ENCODE results near the gene POC1A.

POC1A gene

DNA sequence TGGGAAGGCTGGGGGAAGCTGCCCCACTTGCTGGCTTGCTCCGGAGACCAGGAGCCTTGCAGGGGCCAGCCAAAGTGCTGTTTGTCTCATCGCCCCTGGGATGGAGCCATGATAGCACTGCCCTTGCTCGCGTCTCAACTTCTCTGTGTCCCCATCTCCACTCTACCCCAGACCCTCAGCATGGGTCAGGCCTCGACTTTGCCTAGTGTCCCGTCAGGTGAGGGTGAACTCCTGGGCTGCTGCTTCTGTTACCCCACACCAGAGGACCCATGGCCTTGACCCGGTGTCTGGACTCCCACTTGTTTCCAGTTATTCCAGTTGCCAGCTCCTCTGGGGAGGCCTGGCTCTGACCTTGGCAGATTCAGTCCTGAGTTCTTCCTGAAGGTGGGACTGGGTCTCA, 61.3 kb downstream of the POC1A start:
- H3K27ac ChIP-seq (ENCODE audit: low read length): no peak overlapping the region
- no peaks in the 10 kb centered on the region for H4K20me1 ChIP-seq (ENCODE audit: insufficient read depth, low read length)
- H3K4me2 ChIP-seq (ENCODE audit: low read length): no peak overlapping the region
- H3K9me3 ChIP-seq (ENCODE audit: insufficient read depth, low read length): no peaks in the 10 kb centered on the region
- H3K9ac ChIP-seq (ENCODE audit: low read length): no peak overlapping the region
- H3K79me2 ChIP-seq (ENCODE audit: low read length): no peaks in the 10 kb centered on the region
- no peaks in the 10 kb centered on the region for H3K27me3 ChIP-seq (ENCODE audit: low read depth, low read length)
- peaks cover 10% of the 10 kb centered on the region for H3K36me3 ChIP-seq (replicated peaks; ENCODE audit: low read depth, low read length)
- H3K4me1 ChIP-seq (ENCODE audit: low read length): no peaks in the 10 kb centered on the region
- H3K4me3 ChIP-seq (ENCODE audit: low read length): no peak overlapping the region
- TF ChIP-seq, protein P1, sequence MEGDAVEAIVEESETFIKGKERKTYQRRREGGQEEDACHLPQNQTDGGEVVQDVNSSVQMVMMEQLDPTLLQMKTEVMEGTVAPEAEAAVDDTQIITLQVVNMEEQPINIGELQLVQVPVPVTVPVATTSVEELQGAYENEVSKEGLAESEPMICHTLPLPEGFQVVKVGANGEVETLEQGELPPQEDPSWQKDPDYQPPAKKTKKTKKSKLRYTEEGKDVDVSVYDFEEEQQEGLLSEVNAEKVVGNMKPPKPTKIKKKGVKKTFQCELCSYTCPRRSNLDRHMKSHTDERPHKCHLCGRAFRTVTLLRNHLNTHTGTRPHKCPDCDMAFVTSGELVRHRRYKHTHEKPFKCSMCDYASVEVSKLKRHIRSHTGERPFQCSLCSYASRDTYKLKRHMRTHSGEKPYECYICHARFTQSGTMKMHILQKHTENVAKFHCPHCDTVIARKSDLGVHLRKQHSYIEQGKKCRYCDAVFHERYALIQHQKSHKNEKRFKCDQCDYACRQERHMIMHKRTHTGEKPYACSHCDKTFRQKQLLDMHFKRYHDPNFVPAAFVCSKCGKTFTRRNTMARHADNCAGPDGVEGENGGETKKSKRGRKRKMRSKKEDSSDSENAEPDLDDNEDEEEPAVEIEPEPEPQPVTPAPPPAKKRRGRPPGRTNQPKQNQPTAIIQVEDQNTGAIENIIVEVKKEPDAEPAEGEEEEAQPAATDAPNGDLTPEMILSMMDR (IDR thresholded peaks at IDR 0.05; ENCODE audit: low read depth, low read length): no peak
- no peak for TF ChIP-seq EZH2phosphoT487 (IDR thresholded peaks at IDR 0.05; ENCODE audit: low read depth)
- no peak overlapping the region for H2AFZ ChIP-seq (ENCODE audit: low read depth, low read length)

DNA sequence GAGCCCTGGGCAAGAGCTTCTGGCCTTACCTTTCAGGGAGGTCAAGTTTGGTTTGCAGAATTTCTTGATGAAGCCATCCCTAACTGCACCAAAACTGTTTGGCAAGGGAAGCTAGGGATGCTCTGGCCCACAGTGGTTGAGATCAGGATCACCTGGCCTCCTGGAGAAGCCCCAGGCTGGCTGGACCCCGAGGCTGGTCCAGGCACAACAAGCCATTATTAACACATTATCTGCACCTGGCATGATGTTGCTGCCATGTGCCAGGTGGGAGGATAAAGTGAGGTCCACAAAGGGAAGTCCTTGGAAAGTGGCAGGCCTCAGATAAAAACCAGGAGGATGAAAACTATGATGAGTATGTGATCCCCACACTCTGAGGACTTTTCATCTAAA, 62.0 kb downstream of the POC1A start:
- H3K36me3 ChIP-seq (replicated peaks; ENCODE audit: low read depth, low read length): peaks cover 6% of the 10 kb centered on the region
- no peak overlapping the region for H3K9ac ChIP-seq (ENCODE audit: low read length)
- no peaks in the 10 kb centered on the region for H3K27me3 ChIP-seq (ENCODE audit: low read depth, low read length)
- H4K20me1 ChIP-seq (ENCODE audit: insufficient read depth, low read length): no peaks in the 10 kb centered on the region
- H3K4me2 ChIP-seq (ENCODE audit: low read length): no peak overlapping the region
- TF ChIP-seq, protein P1 (IDR thresholded peaks at IDR 0.05; ENCODE audit: low read depth, low read length): no peak
- no peak for TF ChIP-seq EZH2phosphoT487 (IDR thresholded peaks at IDR 0.05; ENCODE audit: low read depth)
- no peaks in the 10 kb centered on the region for H3K9me3 ChIP-seq (ENCODE audit: insufficient read depth, low read length)
- H3K4me1 ChIP-seq (ENCODE audit: low read length): no peaks in the 10 kb centered on the region
- no peak overlapping the region for H3K4me3 ChIP-seq (ENCODE audit: low read length)
- no peak overlapping the region for H3K27ac ChIP-seq (ENCODE audit: low read length)
- no peaks in the 10 kb centered on the region for H3K79me2 ChIP-seq (ENCODE audit: low read length)
- H2AFZ ChIP-seq (ENCODE audit: low read depth, low read length): no peak overlapping the region

DNA sequence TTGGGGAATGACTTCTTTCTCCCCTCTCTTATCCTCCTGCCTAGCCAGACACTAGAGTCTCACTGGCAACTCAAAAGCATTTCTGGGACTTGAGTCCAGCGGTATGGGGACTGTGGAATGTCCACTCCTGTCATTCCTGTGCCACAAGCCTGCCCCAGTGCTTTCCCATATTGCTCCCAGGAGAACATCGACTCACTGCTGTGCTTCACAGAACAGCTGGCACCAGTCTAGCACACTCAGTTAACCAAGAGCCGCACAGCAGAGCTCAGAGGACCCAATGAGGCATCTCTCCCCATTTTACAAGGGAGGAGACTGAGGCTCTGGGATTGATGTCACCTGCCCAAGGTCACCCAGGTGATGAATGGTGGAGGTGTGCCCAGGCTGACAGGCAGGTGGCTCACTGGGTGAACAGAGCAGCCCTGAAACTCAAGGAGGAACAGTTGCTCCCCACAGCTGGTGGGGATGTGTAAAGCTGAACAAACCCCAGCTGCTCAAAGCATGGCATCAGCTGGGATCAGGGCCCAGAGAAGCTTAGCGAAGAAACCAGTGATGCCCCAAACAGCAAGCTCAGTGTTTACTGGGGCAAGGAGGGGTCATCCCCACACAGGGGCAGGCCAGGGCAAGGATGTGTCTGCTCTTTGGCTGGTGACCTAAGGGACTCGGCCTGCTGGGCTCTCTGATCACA, 62.5 kb downstream of the POC1A start:
- no peaks in the 10 kb centered on the region for H3K27me3 ChIP-seq (ENCODE audit: low read depth, low read length)
- H3K9me3 ChIP-seq (ENCODE audit: insufficient read depth, low read length): no peaks in the 10 kb centered on the region
- no peak overlapping the region for H3K4me2 ChIP-seq (ENCODE audit: low read length)
- peaks cover 4% of the 10 kb centered on the region for H3K36me3 ChIP-seq (replicated peaks; ENCODE audit: low read depth, low read length)
- no peak overlapping the region for H3K27ac ChIP-seq (ENCODE audit: low read length)
- no peaks in the 10 kb centered on the region for H3K79me2 ChIP-seq (ENCODE audit: low read length)
- no peaks in the 10 kb centered on the region for H3K4me1 ChIP-seq (ENCODE audit: low read length)
- no peak overlapping the region for H3K9ac ChIP-seq (ENCODE audit: low read length)
- no peak overlapping the region for H2AFZ ChIP-seq (ENCODE audit: low read depth, low read length)
- no peaks in the 10 kb centered on the region for H4K20me1 ChIP-seq (ENCODE audit: insufficient read depth, low read length)
- H3K4me3 ChIP-seq (ENCODE audit: low read length): no peak overlapping the region
- TF ChIP-seq, protein P1 (IDR thresholded peaks at IDR 0.05; ENCODE audit: low read depth, low read length): no peak
- TF ChIP-seq EZH2phosphoT487 (IDR thresholded peaks at IDR 0.05; ENCODE audit: low read depth): no peak

DNA sequence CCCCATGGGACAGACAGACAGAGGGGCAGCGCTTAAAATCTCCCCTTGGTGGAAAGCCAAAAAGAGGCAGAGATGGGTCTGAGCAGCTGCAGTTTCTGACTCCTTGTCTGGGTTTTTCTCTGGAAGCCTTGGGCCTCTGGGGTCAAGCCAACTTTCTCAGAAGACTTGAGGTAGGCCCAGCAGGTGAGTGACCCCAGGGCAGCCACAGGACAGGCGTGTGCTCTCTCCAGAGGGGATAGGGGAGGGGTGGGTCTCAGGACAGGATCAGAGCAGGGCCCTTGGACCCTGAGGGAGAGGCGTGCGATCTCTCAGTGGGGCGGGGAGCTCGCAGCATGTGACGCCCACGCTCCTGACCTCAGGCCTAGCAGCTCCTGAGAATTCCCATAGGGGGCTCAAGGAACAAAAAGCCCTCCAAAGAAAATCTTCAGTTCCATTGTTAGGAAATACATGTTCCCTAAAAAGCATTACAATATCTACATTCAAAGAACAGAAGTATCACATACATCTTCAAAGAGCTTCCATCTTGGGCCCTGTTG, 63.2 kb downstream of the POC1A start:
- no peak overlapping the region for H2AFZ ChIP-seq (ENCODE audit: low read depth, low read length)
- no peaks in the 10 kb centered on the region for H3K4me1 ChIP-seq (ENCODE audit: low read length)
- H3K36me3 ChIP-seq (replicated peaks; ENCODE audit: low read depth, low read length): no peaks in the 10 kb centered on the region
- no peaks in the 10 kb centered on the region for H4K20me1 ChIP-seq (ENCODE audit: insufficient read depth, low read length)
- H3K9me3 ChIP-seq (ENCODE audit: insufficient read depth, low read length): no peaks in the 10 kb centered on the region
- no peak overlapping the region for H3K4me2 ChIP-seq (ENCODE audit: low read length)
- H3K9ac ChIP-seq (ENCODE audit: low read length): no peak overlapping the region
- no peak for TF ChIP-seq EZH2phosphoT487 (IDR thresholded peaks at IDR 0.05; ENCODE audit: low read depth)
- TF ChIP-seq, protein P1 (IDR thresholded peaks at IDR 0.05; ENCODE audit: low read depth, low read length): no peak
- no peak overlapping the region for H3K27ac ChIP-seq (ENCODE audit: low read length)
- H3K79me2 ChIP-seq (ENCODE audit: low read length): no peaks in the 10 kb centered on the region
- no peak overlapping the region for H3K4me3 ChIP-seq (ENCODE audit: low read length)
- H3K27me3 ChIP-seq (ENCODE audit: low read depth, low read length): no peaks in the 10 kb centered on the region
